Measurements from ENCODE around the gene APMAP. TPM values are rescaled to one million over a fixed set of nuclear protein-coding genes. Genes with fewer than 3 reads are reported as not detected.

APMAP gene
- total RNA-seq, 4 donors from 2014 or later: 45.3 to 83.1 (median 54.1) TPM

DNA sequence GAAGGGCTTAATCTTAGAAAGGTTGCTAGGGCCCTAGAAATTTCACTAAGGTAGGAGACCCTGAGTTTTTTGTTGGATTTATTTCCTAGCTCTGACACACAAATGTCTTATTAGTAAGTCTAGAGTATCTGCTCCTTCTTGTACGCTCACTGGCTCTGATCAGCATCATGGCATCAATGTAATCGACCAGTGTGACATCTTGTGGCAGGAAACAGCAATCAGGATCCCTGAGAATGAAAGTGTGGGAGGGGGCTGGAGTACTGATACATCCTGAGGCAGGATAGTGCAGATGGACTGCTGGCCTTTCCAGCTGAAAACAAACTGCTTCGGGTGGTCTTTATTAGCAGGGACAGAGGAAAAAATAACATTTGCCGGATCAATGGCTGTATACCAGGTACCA, 53.5 kb downstream of the APMAP start:
- Histone ChIP-seq H3K27me3 (no peaks in the 10 kb centered on the region), H3K27ac (no peak overlapping the region), H3K4me1 (no peaks in the 10 kb centered on the region), H3K36me3 (no peaks in the 10 kb centered on the region), H3K4me3 (no peak overlapping the region), H3K9me3 (peaks cover 0 to 28% (median 2%) of the 10 kb centered on the region in 4 donors)
- DNase-seq (ENCODE audit: low spot score in 2 of 2): no peak
- 80% methylated on average over 4 of the region's 4 CpGs for WGBS, 2 donors
- no peak for TF ChIP-seq EP300 (IDR thresholded peaks at IDR 0.05)
- TF ChIP-seq POLR2A (IDR thresholded peaks at IDR 0.05): no peak
- TF ChIP-seq, protein P1, sequence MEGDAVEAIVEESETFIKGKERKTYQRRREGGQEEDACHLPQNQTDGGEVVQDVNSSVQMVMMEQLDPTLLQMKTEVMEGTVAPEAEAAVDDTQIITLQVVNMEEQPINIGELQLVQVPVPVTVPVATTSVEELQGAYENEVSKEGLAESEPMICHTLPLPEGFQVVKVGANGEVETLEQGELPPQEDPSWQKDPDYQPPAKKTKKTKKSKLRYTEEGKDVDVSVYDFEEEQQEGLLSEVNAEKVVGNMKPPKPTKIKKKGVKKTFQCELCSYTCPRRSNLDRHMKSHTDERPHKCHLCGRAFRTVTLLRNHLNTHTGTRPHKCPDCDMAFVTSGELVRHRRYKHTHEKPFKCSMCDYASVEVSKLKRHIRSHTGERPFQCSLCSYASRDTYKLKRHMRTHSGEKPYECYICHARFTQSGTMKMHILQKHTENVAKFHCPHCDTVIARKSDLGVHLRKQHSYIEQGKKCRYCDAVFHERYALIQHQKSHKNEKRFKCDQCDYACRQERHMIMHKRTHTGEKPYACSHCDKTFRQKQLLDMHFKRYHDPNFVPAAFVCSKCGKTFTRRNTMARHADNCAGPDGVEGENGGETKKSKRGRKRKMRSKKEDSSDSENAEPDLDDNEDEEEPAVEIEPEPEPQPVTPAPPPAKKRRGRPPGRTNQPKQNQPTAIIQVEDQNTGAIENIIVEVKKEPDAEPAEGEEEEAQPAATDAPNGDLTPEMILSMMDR (IDR thresholded peaks at IDR 0.05): no peak

- H3K9me3 ChIP-seq: peaks cover 0 to 28% (median 2%) of the 10 kb centered on the region in 4 donors
- no peak overlapping the region for H3K27ac ChIP-seq
- TF ChIP-seq, protein P1 (IDR thresholded peaks at IDR 0.05): no peak
- TF ChIP-seq EP300 (IDR thresholded peaks at IDR 0.05) (no peak), POLR2A (IDR thresholded peaks at IDR 0.05) (no peak)
- H3K27me3 ChIP-seq: no peaks in the 10 kb centered on the region
- no peaks in the 10 kb centered on the region for H3K36me3 ChIP-seq
- no peak overlapping the region for H3K4me3 ChIP-seq
- 88 to 90% methylated on average over 5 of the region's 5 CpGs for WGBS, 2 donors
- DNase-seq (ENCODE audit: low spot score in 2 of 2): no peak
- no peaks in the 10 kb centered on the region for H3K4me1 ChIP-seq
Measured at GRCh38 chr20:24938498-24938897, 54.1 kb downstream of the APMAP start.

GRCh38 chr20:24937579-24937978, 55.0 kb downstream of the APMAP start:
- Histone ChIP-seq H3K4me3 (no peak overlapping the region), H3K4me1 (no peaks in the 10 kb centered on the region), H3K27me3 (no peaks in the 10 kb centered on the region), H3K9me3 (peaks cover 0 to 23% (median 2%) of the 10 kb centered on the region in 4 donors), H3K27ac (no peak overlapping the region), H3K36me3 (no peaks in the 10 kb centered on the region)
- TF ChIP-seq EP300 (IDR thresholded peaks at IDR 0.05) (no peak), POLR2A (IDR thresholded peaks at IDR 0.05) (no peak)
- TF ChIP-seq, protein P1 (IDR thresholded peaks at IDR 0.05): no peak
- 64 to 83% methylated on average over 1 of the region's 1 CpG for WGBS, 2 donors
- no peak for DNase-seq (ENCODE audit: low spot score in 2 of 2)

GRCh38 chr20:24936526-24937407, 55.8 kb downstream of the APMAP start:
- Histone ChIP-seq H3K4me1 (no peaks in the 10 kb centered on the region), H3K27me3 (no peaks in the 10 kb centered on the region), H3K9me3 (peaks cover 0 to 17% (median 2%) of the 10 kb centered on the region in 4 donors), H3K27ac (no peak overlapping the region), H3K4me3 (no peak overlapping the region), H3K36me3 (no peaks in the 10 kb centered on the region)
- TF ChIP-seq POLR2A (IDR thresholded peaks at IDR 0.05): no peak
- TF ChIP-seq, protein P1 (IDR thresholded peaks at IDR 0.05): no peak
- TF ChIP-seq EP300 (IDR thresholded peaks at IDR 0.05): no peak
- no peak for DNase-seq (ENCODE audit: low spot score in 2 of 2)
- WGBS, 2 donors: 79 to 88% methylated on average over 6 to 7 of the region's 7 CpGs

GRCh38 chr20:24935766-24936525, 56.6 kb downstream of the APMAP start:
- Histone ChIP-seq H3K9me3 (peaks cover 0 to 13% (median under 1%) of the 10 kb centered on the region in 4 donors), H3K27ac (no peak overlapping the region), H3K4me3 (no peak overlapping the region), H3K4me1 (no peaks in the 10 kb centered on the region), H3K36me3 (no peaks in the 10 kb centered on the region), H3K27me3 (no peaks in the 10 kb centered on the region)
- TF ChIP-seq, protein P1 (IDR thresholded peaks at IDR 0.05): no peak
- no peak for TF ChIP-seq POLR2A (IDR thresholded peaks at IDR 0.05)
- WGBS, 2 donors: 90 to 93% methylated on average over 4 of the region's 4 CpGs
- no peak for DNase-seq (ENCODE audit: low spot score in 2 of 2)

Measured in tibial nerve (tissue), 4 donors.